OCI-LY3 (cell line): ENCODE measurements around the gene NLN.

Source experiments
- EZH2phosphoT487 ChIP-seq: fragments of 200-600 bp; shearing (Covaris generic); IDR thresholded peaks from 2 replicates; pipeline ENCODE4 v1.6.1; 2018; ENCODE audit warnings: antibody characterized with exemption, mixed run types, low read depth
- TF ChIP-seq, protein P1 (sequence below): fragments of 200-600, 300-600 bp; sonication (generic); IDR thresholded peaks from 2 replicates; pipeline ENCODE4 v1.5.1; 2014; ENCODE audit warnings: antibody characterized with exemption, low read length, low read depth

DNA sequence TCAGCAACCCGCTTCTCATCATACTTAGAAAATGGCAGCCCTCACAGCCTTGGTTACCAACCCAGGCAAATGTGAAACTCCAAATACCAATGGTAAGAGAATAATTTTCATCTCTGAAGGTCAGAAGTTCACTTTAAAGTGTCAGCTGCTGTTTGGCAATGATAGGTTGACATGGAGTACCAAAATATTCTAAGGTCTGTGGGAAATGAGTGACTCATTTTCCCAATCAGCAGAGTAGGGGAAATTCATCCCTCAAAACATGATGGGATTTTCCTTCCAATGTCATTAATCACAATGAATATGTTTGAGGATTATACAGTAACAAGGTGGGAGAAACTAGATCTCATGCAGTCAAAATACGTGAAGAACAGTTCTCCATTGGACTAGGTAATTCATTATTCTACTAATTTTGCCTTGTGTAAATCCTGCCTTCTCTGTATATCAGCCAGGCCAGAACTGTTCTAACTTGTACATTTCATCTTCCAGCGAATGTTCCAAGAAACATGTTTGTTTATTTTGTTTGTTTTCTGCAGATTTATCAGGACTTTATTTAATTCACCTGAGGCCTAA is 151.3 kb downstream of the NLN start:
- TF ChIP-seq, protein P1, sequence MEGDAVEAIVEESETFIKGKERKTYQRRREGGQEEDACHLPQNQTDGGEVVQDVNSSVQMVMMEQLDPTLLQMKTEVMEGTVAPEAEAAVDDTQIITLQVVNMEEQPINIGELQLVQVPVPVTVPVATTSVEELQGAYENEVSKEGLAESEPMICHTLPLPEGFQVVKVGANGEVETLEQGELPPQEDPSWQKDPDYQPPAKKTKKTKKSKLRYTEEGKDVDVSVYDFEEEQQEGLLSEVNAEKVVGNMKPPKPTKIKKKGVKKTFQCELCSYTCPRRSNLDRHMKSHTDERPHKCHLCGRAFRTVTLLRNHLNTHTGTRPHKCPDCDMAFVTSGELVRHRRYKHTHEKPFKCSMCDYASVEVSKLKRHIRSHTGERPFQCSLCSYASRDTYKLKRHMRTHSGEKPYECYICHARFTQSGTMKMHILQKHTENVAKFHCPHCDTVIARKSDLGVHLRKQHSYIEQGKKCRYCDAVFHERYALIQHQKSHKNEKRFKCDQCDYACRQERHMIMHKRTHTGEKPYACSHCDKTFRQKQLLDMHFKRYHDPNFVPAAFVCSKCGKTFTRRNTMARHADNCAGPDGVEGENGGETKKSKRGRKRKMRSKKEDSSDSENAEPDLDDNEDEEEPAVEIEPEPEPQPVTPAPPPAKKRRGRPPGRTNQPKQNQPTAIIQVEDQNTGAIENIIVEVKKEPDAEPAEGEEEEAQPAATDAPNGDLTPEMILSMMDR, result no peak
- no peak for TF ChIP-seq EZH2phosphoT487
